Activated T-helper 1 cell treated with anti-CD3 and anti-CD28 coated beads, Interleukin-12 subunit alpha, Interleukin-12 subunit beta, Interleukin-2, Interleukin-4 antibody, amounts not matched to agents 30 ng/mL and 10 ng/mL and 1 ng/mL, durations not matched to agents 14 hours and 24 hours and 36 hours (primary cell): Measurements from ENCODE around the gene SLC25A27. TPM values are rescaled to one million over a fixed set of nuclear protein-coding genes. Genes with fewer than 3 reads are reported as not detected.
A peak's percentile ranks its signal among the peaks of the same experiment; 100 is the strongest.

Experiments used
- DNase-seq: peaks from one replicate; pipeline ENCODE4 v3.0.0; 2021; ENCODE audit warnings: low spot score
- H3K27ac Mint-ChIP-seq: one replicate; pipeline ENCODE4 v1.8.0; 2021; ENCODE audit warnings: mild to moderate bottlenecking, mixed read lengths
- H3K27me3 Mint-ChIP-seq: one replicate; pipeline ENCODE4 v1.8.0; 2022; ENCODE audit warnings: mild to moderate bottlenecking, moderate library complexity, mixed read lengths; ENCODE audit not compliant: insufficient read depth
- H3K36me3 Mint-ChIP-seq: one replicate; pipeline ENCODE4 v1.8.0; 2021; ENCODE audit warnings: low read depth, mixed read lengths
- H3K4me1 Mint-ChIP-seq: one replicate; pipeline ENCODE4 v1.8.0; 2021; ENCODE audit warnings: low read depth, mixed read lengths
- H3K4me3 Mint-ChIP-seq: one replicate; pipeline ENCODE4 v1.8.0; 2021; ENCODE audit warnings: mild to moderate bottlenecking, moderate library complexity, mixed read lengths
- H3K9me3 Mint-ChIP-seq: one replicate; pipeline ENCODE4 v1.8.0; 2021; ENCODE audit warnings: mixed read lengths
- intact Hi-C: fragments of 100-400 bp; cut with micrococcal nuclease; formaldehyde crosslinking; loops from one replicate; pipeline ENCODE4 v1.15.1; 2024
- total RNA-seq: library from RNA; stranded (reverse); gene quantifications from 2 replicates; pipeline ENCODE4 v1.2.3, GENCODE V29; 2022

SLC25A27 gene, protein sequence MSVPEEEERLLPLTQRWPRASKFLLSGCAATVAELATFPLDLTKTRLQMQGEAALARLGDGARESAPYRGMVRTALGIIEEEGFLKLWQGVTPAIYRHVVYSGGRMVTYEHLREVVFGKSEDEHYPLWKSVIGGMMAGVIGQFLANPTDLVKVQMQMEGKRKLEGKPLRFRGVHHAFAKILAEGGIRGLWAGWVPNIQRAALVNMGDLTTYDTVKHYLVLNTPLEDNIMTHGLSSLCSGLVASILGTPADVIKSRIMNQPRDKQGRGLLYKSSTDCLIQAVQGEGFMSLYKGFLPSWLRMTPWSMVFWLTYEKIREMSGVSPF
- not detected in 2 replicates for total RNA-seq

DNA sequence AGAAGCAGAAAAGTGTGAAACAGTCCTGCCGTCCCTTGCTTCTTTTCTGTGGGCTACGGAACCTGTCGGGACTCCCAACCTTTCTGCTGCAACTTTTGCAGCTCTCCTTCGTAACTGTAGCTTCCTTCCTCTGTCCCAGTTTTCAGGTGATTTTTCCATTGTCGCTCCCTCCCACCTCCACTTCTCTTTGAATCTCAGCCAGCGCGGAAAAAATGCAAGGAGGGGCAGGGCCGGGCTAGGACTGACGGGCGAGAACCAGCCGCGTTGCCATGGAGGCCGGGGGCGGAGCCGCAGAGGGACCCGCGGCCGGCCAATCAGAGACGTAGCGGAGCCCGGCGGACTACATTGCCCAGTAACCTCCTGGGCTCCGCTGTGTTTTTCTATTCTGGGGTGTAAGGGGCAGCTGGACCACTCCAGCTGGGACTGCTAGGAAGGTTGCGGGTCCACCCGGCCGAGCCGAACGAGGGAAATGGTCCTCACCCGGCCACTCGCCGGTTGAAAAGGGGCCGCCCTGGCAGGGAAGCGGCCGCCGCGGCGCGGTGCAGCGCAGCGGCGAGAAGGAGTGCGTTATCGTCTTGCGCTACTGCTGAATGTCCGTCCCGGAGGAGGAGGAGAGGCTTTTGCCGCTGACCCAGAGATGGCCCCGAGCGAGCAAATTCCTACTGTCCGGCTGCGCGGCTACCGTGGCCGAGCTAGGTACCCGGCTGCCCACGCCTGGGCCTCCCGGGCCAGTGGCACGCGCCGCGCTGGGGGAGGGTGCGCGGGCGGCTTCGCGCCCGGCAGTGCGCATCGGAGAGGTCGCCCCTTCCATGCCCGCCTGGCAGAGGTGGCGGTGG, at the start of gene SLC25A27, which contains the start of gene CYP39A1:
Gene SLC25A27 (plus strand): TSS at position 373 of the 836 bp plus-strand sequence. CDS start 218 bp downstream, at position 591.
Gene CYP39A1 (minus strand): TSS at position 216 of the 836 bp plus-strand sequence. CDS start 236 bp downstream, outside the sequence.
- Mint-ChIP-seq H3K27ac (peak within 1 kb of the TSS; percentile 35), H3K9me3 (no peaks in the 10 kb centered on the region), H3K4me1 (peaks cover 11% of the 10 kb centered on the region), H3K4me3 (peak within 1 kb of the TSS; percentile 87), H3K27me3 (peaks cover 47% of the 10 kb centered on the region), H3K36me3 (no peaks in the 10 kb centered on the region)
- peak; percentile 75 for DNase-seq
- intact Hi-C loops = loop anchor here (2.0 kb wide), 1 partner anchor 478 kb away; no protein-coding TSS in a partner anchor

DNA sequence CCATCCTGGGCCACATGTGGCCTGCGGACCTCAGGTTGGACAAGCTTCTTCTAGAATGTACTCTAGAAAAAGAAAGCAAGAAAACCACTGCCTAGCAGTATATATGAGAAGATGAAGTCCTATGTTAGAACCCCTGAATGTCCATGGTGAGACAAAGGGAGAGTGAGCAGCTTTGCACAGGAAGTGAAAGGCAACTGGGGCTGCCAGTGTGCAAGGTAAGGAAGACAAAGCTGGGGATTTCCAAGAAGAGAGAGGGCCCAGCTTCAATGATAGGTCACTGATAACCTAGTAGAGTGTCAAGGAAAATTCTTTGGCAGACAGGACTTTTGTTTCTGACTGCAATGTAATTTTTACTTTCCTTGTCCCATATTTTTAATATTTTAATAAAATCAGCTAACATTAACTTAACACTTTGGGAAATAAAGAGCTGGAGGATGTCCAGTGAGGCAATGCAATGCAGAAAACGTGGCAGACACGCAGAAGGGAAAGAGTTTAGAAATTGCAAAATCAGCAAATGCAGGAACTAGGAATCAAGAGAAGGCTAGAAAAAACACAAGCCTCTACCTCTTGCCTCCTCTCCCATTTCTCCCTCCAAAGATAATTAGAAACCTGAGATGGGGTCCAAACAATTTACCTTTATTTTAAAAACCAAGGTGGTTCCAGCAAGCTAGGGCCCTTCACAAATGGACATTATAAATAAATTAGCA, 47.5 kb upstream of the SLC25A27 start:
- Mint-ChIP-seq H3K9me3 (no peaks in the 10 kb centered on the region), H3K36me3 (no peaks in the 10 kb centered on the region), H3K27me3 (no peaks in the 10 kb centered on the region), H3K4me3 (no peak overlapping the region), H3K4me1 (no peaks in the 10 kb centered on the region), H3K27ac (no peak overlapping the region)
- intact Hi-C loops = no loop called here
- no peak for DNase-seq

DNA sequence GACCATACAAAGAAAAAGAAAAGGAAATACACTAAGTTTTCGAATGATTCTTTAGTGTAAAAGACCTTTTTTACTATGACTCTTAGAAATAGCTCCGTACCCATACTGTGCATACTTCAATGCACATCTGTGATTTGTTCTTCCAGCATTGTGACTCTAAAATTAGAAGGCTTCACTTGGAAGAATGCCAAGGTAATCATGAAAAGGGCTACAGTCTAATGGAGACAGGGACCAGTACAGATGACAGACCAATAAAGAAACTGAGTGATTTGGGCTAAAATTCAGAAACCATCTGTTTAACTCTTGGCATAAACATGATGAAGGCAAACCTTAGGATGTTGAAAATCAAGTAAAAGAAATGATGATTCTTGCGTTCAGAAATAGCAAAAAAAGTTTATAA, 46.4 kb upstream of the SLC25A27 start:
- intact Hi-C loops = no loop called here
- Mint-ChIP-seq H3K4me1 (no peaks in the 10 kb centered on the region), H3K36me3 (no peaks in the 10 kb centered on the region), H3K9me3 (no peaks in the 10 kb centered on the region), H3K27me3 (no peaks in the 10 kb centered on the region), H3K27ac (no peak overlapping the region), H3K4me3 (no peak overlapping the region)
- DNase-seq = no peak

DNA sequence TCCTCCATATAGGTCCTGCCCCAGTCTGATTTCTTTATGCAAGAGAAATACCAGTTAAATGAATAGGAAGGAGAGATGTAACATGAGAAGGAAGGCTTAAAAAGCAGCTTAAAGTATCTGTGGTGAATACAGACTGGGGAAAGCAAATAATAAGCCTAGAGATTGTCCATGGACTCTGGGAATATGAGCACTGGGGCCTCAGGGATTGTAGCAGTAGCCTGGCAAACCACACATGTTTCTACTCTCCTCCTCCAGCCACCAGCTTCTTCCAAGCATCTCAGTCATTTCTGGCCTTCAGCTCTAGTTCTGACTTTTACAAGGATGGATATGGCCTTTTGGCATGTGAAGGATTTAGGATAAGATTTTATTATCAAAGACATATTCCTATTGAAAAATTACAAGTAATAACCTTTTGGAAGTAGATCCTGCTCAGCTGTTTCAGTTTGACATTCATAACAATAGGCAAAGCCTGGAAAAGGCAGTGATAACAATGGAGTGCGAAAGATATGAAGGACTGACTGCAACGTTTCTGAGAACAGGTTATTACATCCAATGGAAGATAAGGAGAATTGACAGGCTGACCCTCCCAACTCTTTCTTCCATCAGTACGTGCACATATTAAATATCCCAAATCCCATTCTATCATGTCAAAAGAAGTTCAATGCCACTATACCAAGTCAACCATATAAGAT, 41.8 kb upstream of the SLC25A27 start:
- intact Hi-C loops = no loop called here
- no peaks in the 10 kb centered on the region for H3K9me3 Mint-ChIP-seq
- no peaks in the 10 kb centered on the region for H3K36me3 Mint-ChIP-seq
- no peak overlapping the region for H3K4me3 Mint-ChIP-seq
- no peak for DNase-seq
- peaks cover 4% of the 10 kb centered on the region for H3K27me3 Mint-ChIP-seq
- no peak overlapping the region for H3K27ac Mint-ChIP-seq
- H3K4me1 Mint-ChIP-seq = no peaks in the 10 kb centered on the region

DNA sequence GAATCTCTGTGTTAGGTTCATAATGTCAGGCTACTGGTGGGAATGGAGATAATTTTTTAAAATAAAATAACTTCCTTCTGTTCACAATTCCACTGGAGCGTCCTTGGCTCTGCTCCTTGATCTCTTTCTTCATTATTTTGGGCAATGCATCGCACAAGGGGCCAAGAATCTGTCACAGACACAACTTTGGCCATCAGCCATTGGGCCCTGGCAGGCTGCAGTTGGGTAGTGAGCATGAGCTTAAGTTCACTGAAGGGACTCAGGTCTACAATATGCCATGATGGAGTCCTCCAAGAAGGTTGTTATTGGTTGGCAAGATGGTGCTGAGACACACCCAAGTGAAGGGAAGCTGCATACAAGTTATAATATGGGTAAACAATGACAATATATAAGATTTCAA, 40.1 kb upstream of the SLC25A27 start:
- H3K27me3 Mint-ChIP-seq = peaks cover 4% of the 10 kb centered on the region
- no peak overlapping the region for H3K27ac Mint-ChIP-seq
- no peaks in the 10 kb centered on the region for H3K9me3 Mint-ChIP-seq
- intact Hi-C loops = no loop called here
- DNase-seq = no peak
- no peaks in the 10 kb centered on the region for H3K4me1 Mint-ChIP-seq
- no peak overlapping the region for H3K4me3 Mint-ChIP-seq
- H3K36me3 Mint-ChIP-seq = no peaks in the 10 kb centered on the region

DNA sequence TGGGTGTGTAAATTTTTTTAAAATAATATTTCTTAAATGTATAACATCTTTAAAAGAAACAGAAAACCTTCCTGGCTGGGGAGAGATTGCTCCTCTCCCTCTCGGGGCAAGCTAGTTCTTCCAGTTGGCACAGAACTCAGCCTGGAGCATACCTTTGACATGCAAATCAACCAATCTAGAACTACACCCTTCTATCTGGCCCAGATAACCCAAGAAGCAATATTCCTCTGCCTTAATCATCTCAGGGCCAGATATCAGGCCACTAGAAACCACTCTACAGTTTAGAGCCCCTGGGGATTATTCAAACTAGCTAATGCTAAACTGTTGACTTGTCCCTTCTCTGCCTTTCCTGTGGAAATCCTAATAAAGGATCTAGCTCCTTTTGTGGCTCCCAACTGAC, 34.0 kb upstream of the SLC25A27 start:
- no peak for DNase-seq
- H3K9me3 Mint-ChIP-seq = no peaks in the 10 kb centered on the region
- no peaks in the 10 kb centered on the region for H3K36me3 Mint-ChIP-seq
- H3K27ac Mint-ChIP-seq = no peak overlapping the region
- peaks cover 12% of the 10 kb centered on the region for H3K27me3 Mint-ChIP-seq
- no peak overlapping the region for H3K4me3 Mint-ChIP-seq
- intact Hi-C loops = no loop called here
- no peaks in the 10 kb centered on the region for H3K4me1 Mint-ChIP-seq

DNA sequence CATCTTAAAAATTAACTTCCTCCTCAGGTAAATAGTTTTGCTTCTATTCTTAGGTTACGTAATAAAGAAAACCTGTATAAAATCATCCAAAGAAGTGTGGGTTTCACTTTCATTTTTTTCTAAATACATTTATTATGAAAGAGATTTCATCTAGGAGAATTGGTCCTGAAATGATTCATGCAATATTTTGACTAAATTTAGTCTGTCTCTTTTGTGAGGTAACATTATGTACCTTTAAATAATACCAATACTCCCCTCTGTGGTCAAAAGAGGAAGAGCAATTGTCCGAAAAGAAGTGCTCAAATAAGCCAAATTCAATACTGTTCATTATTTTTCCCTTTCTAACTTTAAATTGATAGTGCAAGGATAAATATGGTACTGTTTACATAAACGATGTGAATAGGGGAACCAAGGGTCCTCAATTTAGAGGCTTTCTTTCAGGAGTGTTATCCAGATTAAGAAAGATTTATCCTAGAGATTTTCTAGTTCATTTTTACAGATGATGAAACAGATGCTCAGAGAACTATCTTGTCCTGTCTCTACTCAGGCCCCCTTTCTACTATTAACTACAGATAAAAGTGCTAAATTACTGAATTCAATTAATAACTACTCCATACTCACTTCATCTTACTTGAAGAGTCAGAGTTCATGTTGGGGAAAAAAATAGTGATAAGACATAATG, 26.4 kb upstream of the SLC25A27 start:
- no peak overlapping the region for H3K27ac Mint-ChIP-seq
- H3K4me1 Mint-ChIP-seq = no peaks in the 10 kb centered on the region
- H3K9me3 Mint-ChIP-seq = no peaks in the 10 kb centered on the region
- H3K4me3 Mint-ChIP-seq = no peak overlapping the region
- intact Hi-C loops = loop anchor here (1.0 kb wide), 3 partner anchors 207 to 536 kb away; no protein-coding TSS in a partner anchor
- no peaks in the 10 kb centered on the region for H3K36me3 Mint-ChIP-seq
- peaks cover 9% of the 10 kb centered on the region for H3K27me3 Mint-ChIP-seq
- DNase-seq = no peak

DNA sequence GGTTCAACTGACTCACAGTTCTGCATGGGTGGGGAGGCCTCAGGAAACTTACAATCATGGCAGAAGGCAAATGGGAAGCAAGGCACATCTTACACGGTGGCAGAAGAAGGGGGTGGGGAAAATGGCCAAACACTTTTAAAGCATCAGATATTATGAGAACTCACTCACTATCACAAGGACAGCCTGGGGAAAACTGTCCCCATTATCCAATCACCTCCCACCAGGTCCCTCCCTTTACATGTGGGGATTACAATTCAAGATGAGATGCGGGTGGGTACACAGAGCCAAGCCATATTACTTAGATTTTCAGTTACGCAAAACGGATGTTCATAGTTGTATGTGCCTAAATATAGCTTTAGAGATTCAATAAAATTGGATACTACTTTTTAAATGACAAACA, 25.8 kb upstream of the SLC25A27 start:
- no peak for DNase-seq
- Mint-ChIP-seq H3K4me1 (no peaks in the 10 kb centered on the region), H3K4me3 (no peak overlapping the region), H3K36me3 (no peaks in the 10 kb centered on the region), H3K9me3 (no peaks in the 10 kb centered on the region), H3K27ac (no peak overlapping the region), H3K27me3 (peaks cover 11% of the 10 kb centered on the region)
- intact Hi-C loops = loop anchor here (1.0 kb wide), 3 partner anchors 208 to 537 kb away; no protein-coding TSS in a partner anchor

DNA sequence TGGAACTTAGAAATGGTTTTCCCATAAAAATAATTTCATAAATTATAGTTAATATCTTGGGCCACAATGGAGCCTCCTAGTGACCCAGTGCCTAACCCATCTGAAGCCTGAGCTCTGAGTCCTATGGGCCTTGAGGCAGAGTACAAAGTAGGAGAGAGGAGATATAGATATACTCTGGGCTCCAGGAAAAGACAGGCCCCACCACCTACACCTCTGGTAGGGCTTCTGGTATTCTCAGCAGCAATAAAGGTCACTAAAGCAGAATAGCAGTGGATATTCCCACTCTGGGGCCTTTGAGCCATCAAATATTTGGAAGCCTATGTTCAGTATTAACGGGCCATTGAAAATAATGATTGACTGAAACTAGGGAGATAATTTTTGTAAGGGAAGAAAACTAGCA, 24.3 kb upstream of the SLC25A27 start:
- Mint-ChIP-seq H3K9me3 (no peaks in the 10 kb centered on the region), H3K4me3 (no peak overlapping the region), H3K27me3 (peaks cover 11% of the 10 kb centered on the region), H3K27ac (no peak overlapping the region), H3K4me1 (no peaks in the 10 kb centered on the region), H3K36me3 (no peaks in the 10 kb centered on the region)
- no peak for DNase-seq
- intact Hi-C loops = no loop called here

DNA sequence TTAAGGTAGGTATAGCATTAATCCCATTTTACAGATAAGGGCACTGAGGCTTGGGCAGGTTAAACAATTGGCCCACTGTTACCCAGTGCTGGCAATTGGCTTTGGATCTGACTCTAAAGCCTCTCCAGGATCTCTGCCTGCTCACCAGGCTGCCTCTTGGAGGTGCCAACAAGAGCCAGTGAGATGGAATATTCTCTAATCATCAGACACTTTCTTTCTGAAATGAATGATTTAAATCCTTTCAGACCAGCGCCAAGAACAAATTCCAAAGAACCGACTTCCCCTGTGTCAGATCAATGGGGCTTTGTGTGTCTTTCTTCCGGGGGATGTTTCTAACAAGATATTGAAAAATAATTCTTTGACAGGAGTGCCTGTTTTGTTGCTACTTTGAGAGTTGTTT, 23.8 kb upstream of the SLC25A27 start:
- Mint-ChIP-seq H3K9me3 (no peaks in the 10 kb centered on the region), H3K27ac (no peak overlapping the region), H3K4me1 (no peaks in the 10 kb centered on the region), H3K36me3 (no peaks in the 10 kb centered on the region), H3K27me3 (peaks cover 8% of the 10 kb centered on the region), H3K4me3 (no peak overlapping the region)
- intact Hi-C loops = no loop called here
- no peak for DNase-seq

DNA sequence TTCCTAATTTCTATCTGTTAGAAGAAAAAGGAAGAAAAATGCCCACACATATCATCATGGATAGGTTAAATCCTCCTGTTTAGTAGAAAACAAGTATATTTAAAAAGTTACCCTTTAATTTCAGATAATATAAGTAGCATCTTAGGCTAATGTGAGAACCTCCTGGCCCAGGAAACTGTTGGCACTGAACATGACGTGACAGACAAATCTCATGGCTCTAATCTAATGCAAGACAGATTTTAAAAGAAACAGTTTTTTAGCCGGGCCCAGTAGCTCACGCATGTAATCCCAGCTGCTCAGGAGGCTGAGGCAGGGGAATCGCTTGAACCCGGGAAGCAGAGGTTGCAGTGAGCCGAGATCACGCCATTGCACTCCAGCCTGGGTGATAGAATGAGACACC, 23.1 kb upstream of the SLC25A27 start:
- Mint-ChIP-seq H3K36me3 (no peaks in the 10 kb centered on the region), H3K27ac (no peak overlapping the region), H3K4me3 (no peak overlapping the region), H3K9me3 (no peaks in the 10 kb centered on the region), H3K4me1 (no peaks in the 10 kb centered on the region), H3K27me3 (peaks cover 8% of the 10 kb centered on the region)
- no peak for DNase-seq
- intact Hi-C loops = loop anchor here (10.0 kb wide), 1 partner anchor 1955 kb away; no protein-coding TSS in a partner anchor

DNA sequence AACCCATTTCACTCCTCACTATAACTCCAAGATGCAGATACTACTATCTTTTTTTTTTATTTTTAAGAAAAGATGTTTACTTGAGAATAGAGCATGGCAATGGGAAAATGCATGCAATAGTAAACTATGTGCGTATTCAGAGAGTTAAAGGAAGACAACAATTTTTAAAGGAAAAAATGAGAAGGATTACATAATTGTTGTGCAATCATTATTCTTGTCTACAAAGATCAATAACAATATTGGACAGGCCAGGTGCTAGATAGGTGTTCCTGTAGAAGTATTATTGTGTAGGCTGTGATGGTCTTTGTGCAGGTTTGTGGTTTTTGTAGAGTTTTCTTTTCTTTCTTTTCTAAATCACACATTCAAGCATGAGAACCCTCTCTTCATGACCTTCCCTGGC, 20.7 kb upstream of the SLC25A27 start:
- H3K9me3 Mint-ChIP-seq = no peaks in the 10 kb centered on the region
- peaks cover 8% of the 10 kb centered on the region for H3K27me3 Mint-ChIP-seq
- no peak overlapping the region for H3K4me3 Mint-ChIP-seq
- no peaks in the 10 kb centered on the region for H3K4me1 Mint-ChIP-seq
- H3K27ac Mint-ChIP-seq = no peak overlapping the region
- H3K36me3 Mint-ChIP-seq = no peaks in the 10 kb centered on the region
- DNase-seq = no peak
- intact Hi-C loops = loop anchor here (10.0 kb wide), 1 partner anchor 1957 kb away; no protein-coding TSS in a partner anchor
